Suprapubic skin (tissue), 4 donors: Measurements from ENCODE around the gene ZNF497.

Experiments used
- EP300 ChIP-seq: sonication (generic); formaldehyde crosslinking; IDR thresholded peaks from one replicate; pipeline ENCODE4 v1.6.1; 2017; ENCODE audit warnings: antibody characterized with exemption
- POLR2A ChIP-seq, 2 donors: fragments of 450-650 bp; IDR thresholded peaks; one replicate each; pipeline ENCODE4 v1.6.1; 2017; ENCODE audit warnings: antibody characterized with exemption in 2 of 2, mild to moderate bottlenecking in 2 of 2, moderate library complexity in 2 of 2
- POLR2AphosphoS5 ChIP-seq, 3 donors: sonication (generic); formaldehyde crosslinking; IDR thresholded peaks; one replicate each; pipeline ENCODE4 v1.6.1; 2017; ENCODE audit warnings: antibody characterized with exemption in 3 of 3
- TF ChIP-seq, protein P1 (sequence below), 2 donors: fragments of 200-600 bp in 1 of 2; fragments of 450-650 bp in 1 of 2; sonication (generic) in 1 of 2; IDR thresholded peaks; one replicate each; pipeline ENCODE4 v1.5.1; 2016 to 2019; ENCODE audit warnings: antibody characterized with exemption in 2 of 2, mild to moderate bottlenecking in 1 of 2, moderate library complexity in 1 of 2

- TF ChIP-seq, protein P1, sequence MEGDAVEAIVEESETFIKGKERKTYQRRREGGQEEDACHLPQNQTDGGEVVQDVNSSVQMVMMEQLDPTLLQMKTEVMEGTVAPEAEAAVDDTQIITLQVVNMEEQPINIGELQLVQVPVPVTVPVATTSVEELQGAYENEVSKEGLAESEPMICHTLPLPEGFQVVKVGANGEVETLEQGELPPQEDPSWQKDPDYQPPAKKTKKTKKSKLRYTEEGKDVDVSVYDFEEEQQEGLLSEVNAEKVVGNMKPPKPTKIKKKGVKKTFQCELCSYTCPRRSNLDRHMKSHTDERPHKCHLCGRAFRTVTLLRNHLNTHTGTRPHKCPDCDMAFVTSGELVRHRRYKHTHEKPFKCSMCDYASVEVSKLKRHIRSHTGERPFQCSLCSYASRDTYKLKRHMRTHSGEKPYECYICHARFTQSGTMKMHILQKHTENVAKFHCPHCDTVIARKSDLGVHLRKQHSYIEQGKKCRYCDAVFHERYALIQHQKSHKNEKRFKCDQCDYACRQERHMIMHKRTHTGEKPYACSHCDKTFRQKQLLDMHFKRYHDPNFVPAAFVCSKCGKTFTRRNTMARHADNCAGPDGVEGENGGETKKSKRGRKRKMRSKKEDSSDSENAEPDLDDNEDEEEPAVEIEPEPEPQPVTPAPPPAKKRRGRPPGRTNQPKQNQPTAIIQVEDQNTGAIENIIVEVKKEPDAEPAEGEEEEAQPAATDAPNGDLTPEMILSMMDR (IDR thresholded peaks at IDR 0.05): no peak
- TF ChIP-seq POLR2AphosphoS5 (IDR thresholded peaks at IDR 0.05) (no peak), POLR2A (IDR thresholded peaks at IDR 0.05) (no peak), EP300 (no peak)
These were observed 47.0 kb downstream of the ZNF497 start for GRCh38 chr19:58315580-58315979.
